H1 (cell line): Measurements from ENCODE around the gene KRTAP5-1. TPM values are rescaled to one million over a fixed set of nuclear protein-coding genes. Genes with fewer than 3 reads are reported as not detected.
"Not testable (repeated sequence)": the region's sequence is repeated elsewhere in the genome, so short reads cannot be mapped to it uniquely, and the experiment has no call there.

Experiments
- CTCF ChIA-PET: fragments of 300-600 bp; sonication (Branson Sonifier 250); formaldehyde crosslinking; loops from one replicate; lab custom pipeline; 2021; ENCODE audit not compliant: partially characterized antibody; lab: Charles Lee
- POLR2A ChIA-PET: fragments of 300-600 bp; sonication (Branson Sonifier 250); formaldehyde crosslinking; loops from one replicate; lab custom pipeline; 2021; ENCODE audit warnings: inconsistent platforms; ENCODE audit not compliant: partially characterized antibody; lab: Charles Lee
- DNase-seq, 2 experiments: peaks; one replicate each; pipeline versions ENCODE4 v3.0.0 to v3.0.0-alpha.2; 2010 to 2022; ENCODE audit warnings: low spot score in 2 of 2, low read depth in 1 of 2, mixed read lengths in 1 of 2
- FAIRE-seq: peaks from 2 replicates; lab custom pipeline; 2011; peaks lifted over from hg19 to GRCh38; lab: Jason Lieb, UNC
- H2AFZ ChIP-seq: 2 replicates; pipeline ENCODE4 v1.8.1; 2012; ENCODE audit warnings: low read length, inconsistent platforms
- H2AK5ac ChIP-seq: 2 replicates; pipeline ENCODE4 v1.6.1; 2013; ENCODE audit warnings: low read depth, low read length
- H2BK120ac ChIP-seq: replicated peaks from 2 replicates; pipeline ENCODE3; 2013; ENCODE audit warnings: low read depth, low read length, inconsistent platforms
- H2BK12ac ChIP-seq: 2 replicates; pipeline ENCODE4 v1.6.1; 2013; ENCODE audit warnings: low read depth, low read length
- H2BK15ac ChIP-seq: 2 replicates; pipeline ENCODE4 v1.6.1; 2013; ENCODE audit warnings: low read length
- H2BK20ac ChIP-seq: 2 replicates; pipeline ENCODE4 v1.6.1; 2013; ENCODE audit warnings: low read length
- H2BK5ac ChIP-seq: 2 replicates; pipeline ENCODE4 v1.6.1; 2013; ENCODE audit warnings: low read depth, low read length
- H3K14ac ChIP-seq: 2 replicates; pipeline ENCODE4 v1.6.1; 2013; ENCODE audit warnings: inconsistent platforms; ENCODE audit not compliant: insufficient read length
- H3K18ac ChIP-seq: 2 replicates; pipeline ENCODE4 v1.6.1; 2013; ENCODE audit warnings: low read length; ENCODE audit errors: extremely low read depth
- H3K23ac ChIP-seq: 2 replicates; pipeline ENCODE4 v1.6.1; 2013; ENCODE audit warnings: inconsistent platforms; ENCODE audit not compliant: insufficient read length
- H3K23me2 ChIP-seq: 2 replicates; pipeline ENCODE4 v1.6.1; 2013; ENCODE audit warnings: low read depth, low read length
- H3K27ac ChIP-seq: 2 replicates; pipeline ENCODE4 v1.6.1; 2011; ENCODE audit warnings: low read depth, low read length, inconsistent platforms
- H3K27me3 ChIP-seq, 4 experiments: replicated peaks in 1 of 4; 1 replicate in 1 of 4; 2 replicates in 3 of 4; pipeline versions ENCODE4 v1.6.1 to v1.8.1; 2011 to 2013; ENCODE audit warnings: low read length in 3 of 4, mild to moderate bottlenecking in 3 of 4, inconsistent platforms in 2 of 4, mixed read lengths in 2 of 4, moderate library complexity in 1 of 4; ENCODE audit not compliant: control insufficient read depth in 3 of 4, insufficient read depth in 3 of 4; ENCODE audit errors: extremely low read depth in 1 of 4
- H3K36me3 ChIP-seq, 4 experiments: 2 replicates each; pipeline versions ENCODE4 v1.6.1 to v1.8.1; 2011 to 2013; ENCODE audit warnings: mild to moderate bottlenecking in 4 of 4, low read length in 3 of 4, moderate library complexity in 2 of 4, control low read depth in 1 of 4, inconsistent platforms in 1 of 4; ENCODE audit not compliant: insufficient read depth in 4 of 4, control insufficient read depth in 2 of 4
- H3K4ac ChIP-seq: replicated peaks from 2 replicates; pipeline ENCODE3; 2013; ENCODE audit warnings: low read length, low read depth, mixed read lengths, inconsistent platforms; ENCODE audit not compliant: insufficient read length
- H3K4me1 ChIP-seq, 4 experiments: replicated peaks in 1 of 4; 1 replicate in 1 of 4; 2 replicates in 3 of 4; pipeline versions ENCODE4 v1.6.1 to v1.8.1; 2011 to 2013; ENCODE audit warnings: low read length in 3 of 4, inconsistent platforms in 2 of 4, mixed read lengths in 1 of 4; ENCODE audit not compliant: insufficient read depth in 4 of 4, control insufficient read depth in 3 of 4
- H3K4me2 ChIP-seq, 2 experiments: 2 replicates each; pipeline versions ENCODE4 v1.6.1 to v1.8.1; 2011 to 2013; ENCODE audit warnings: low read depth in 2 of 2, low read length in 2 of 2, control low read depth in 1 of 2, inconsistent platforms in 1 of 2, mild to moderate bottlenecking in 1 of 2; ENCODE audit not compliant: insufficient read depth in 1 of 2
- H3K4me3 ChIP-seq, 4 experiments: fragments of 200-600, 300-600 bp in 1 of 4; sonication (generic), shearing (Covaris generic), sonication (Bioruptor Twin) in 1 of 4; 2 replicates each; pipeline versions ENCODE4 v1.5.1 to v1.8.1; 2011 to 2016; ENCODE audit warnings: low read length in 4 of 4, low read depth in 3 of 4, control low read depth in 2 of 4, inconsistent platforms in 2 of 4, mild to moderate bottlenecking in 2 of 4, mixed read lengths in 1 of 4, moderate library complexity in 1 of 4; ENCODE audit not compliant: insufficient read depth in 2 of 4; ENCODE audit errors: extremely low read depth in 1 of 4
- H3K56ac ChIP-seq: replicated peaks from 2 replicates; pipeline ENCODE3; 2013; ENCODE audit warnings: low read depth, mild to moderate bottlenecking, mixed read lengths, low read length, inconsistent platforms; ENCODE audit not compliant: insufficient read length
- H3K79me1 ChIP-seq: 2 replicates; pipeline ENCODE4 v1.6.1; 2013; ENCODE audit warnings: low read depth, low read length, control low read depth
- H3K79me2 ChIP-seq, 2 experiments: 2 replicates each; pipeline versions ENCODE4 v1.6.1 to v1.8.1; 2012 to 2013; ENCODE audit warnings: low read length in 2 of 2, mild to moderate bottlenecking in 2 of 2, inconsistent platforms in 1 of 2; ENCODE audit not compliant: insufficient read depth in 2 of 2, control insufficient read depth in 1 of 2
- H3K9ac ChIP-seq, 4 experiments: replicated peaks in 1 of 4; 1 replicate in 1 of 4; 2 replicates in 3 of 4; pipeline versions ENCODE4 v1.6.1 to v1.8.1; 2011 to 2013; ENCODE audit warnings: low read depth in 3 of 4, low read length in 3 of 4, control low read depth in 2 of 4, mild to moderate bottlenecking in 2 of 4, moderate library complexity in 2 of 4, inconsistent platforms in 1 of 4; ENCODE audit errors: extremely low read depth in 1 of 4
- H3K9me3 ChIP-seq, 2 experiments: 2 replicates each; pipeline versions ENCODE4 v1.6.1 to v1.8.1; 2012 to 2013; ENCODE audit warnings: mild to moderate bottlenecking in 2 of 2, moderate library complexity in 2 of 2, control low read depth in 1 of 2, inconsistent platforms in 1 of 2, low read depth in 1 of 2, low read length in 1 of 2, mixed read lengths in 1 of 2; ENCODE audit not compliant: insufficient read depth in 2 of 2
- H4K20me1 ChIP-seq, 2 experiments: replicated peaks in 1 of 2; 2 replicates each; pipeline versions ENCODE3 to v1.8.1; 2011 to 2013; ENCODE audit warnings: inconsistent platforms in 2 of 2, low read length in 2 of 2, mild to moderate bottlenecking in 1 of 2; ENCODE audit not compliant: insufficient read depth in 2 of 2, control insufficient read depth in 1 of 2
- H4K5ac ChIP-seq: 2 replicates; pipeline ENCODE4 v1.6.1; 2013; ENCODE audit warnings: low read length, low read depth, mixed read lengths, inconsistent platforms; ENCODE audit not compliant: insufficient read length
- H4K8ac ChIP-seq: 2 replicates; pipeline ENCODE4 v1.8.0; 2013; ENCODE audit warnings: mild to moderate bottlenecking, moderate library complexity, low read length, inconsistent platforms; ENCODE audit not compliant: insufficient read depth; ENCODE audit errors: extremely low read depth
- H4K91ac ChIP-seq: replicated peaks from 2 replicates; pipeline ENCODE3; 2013; ENCODE audit warnings: low read length, mixed read lengths, inconsistent platforms; ENCODE audit not compliant: insufficient read length
- WGBS, 2 experiments: shearing (Covaris generic) in 1 of 2; methylation state at CpG; one replicate each; pipeline versions ENCODE4 v1.1.6 to v1.1.7; 2013 to 2015; ENCODE audit warnings: low lambda C conversion rate in 2 of 2, mixed read lengths in 2 of 2, inconsistent platforms in 1 of 2, low coverage in 1 of 2, missing lambda C conversion rate in 1 of 2; ENCODE audit not compliant: insufficient replicate concordance in 2 of 2, insufficient coverage in 1 of 2, insufficient read length in 1 of 2; ENCODE audit errors: extremely low coverage in 1 of 2, missing lambda C conversion rate in 1 of 2; 5-methylcytosine and 5-hydroxymethylcytosine counted together
- polyA plus RNA-seq, 7 experiments: library from polyadenylated mRNA; depleted of rRNA in 3 of 7; stranded (reverse) in 5 of 7; unstranded in 2 of 7; fragments of >200 nt in 5 of 7; fragments of 200-250 nt in 2 of 7; gene quantifications; 1 replicate in 5 of 7; 2 replicates in 1 of 7; 4 replicates in 1 of 7; pipeline versions ENCODE4 v1.2.1 to v1.2.3, GENCODE V29; 2011 to 2013; ENCODE audit warnings: missing spikeins in 2 of 7, mixed read lengths in 2 of 7
- total RNA-seq: library from RNA; stranded (reverse); fragmentation: NEBNext Ultra II Directional; extraction: Animal tissue kit (Norgen Biotek cat#: 25700); gene quantifications from 2 replicates; pipeline ENCODE4 v1.2.1, GENCODE V29; 2021

Gene KRTAP5-1
- total and polyA plus RNA-seq, 2 of the 8 experiments (the other 6 are each of a cell fraction or from before 2014, with no cell fraction given), result not detected

- WGBS, 2 experiments, result 79% methylated on average over 9 of the region's 13 CpGs; no CpG with 5 or more reads in 1 of the 2 experiments
- H3K56ac ChIP-seq, H3K79me1 ChIP-seq, H3K23ac ChIP-seq, H2BK5ac ChIP-seq, H3K9me3 ChIP-seq, H2BK120ac ChIP-seq, H4K20me1 ChIP-seq, H2BK20ac ChIP-seq, H3K18ac ChIP-seq, H3K4me3 ChIP-seq, H2BK15ac ChIP-seq, H3K27ac ChIP-seq, FAIRE-seq, H3K4ac ChIP-seq, H2AFZ ChIP-seq, H3K79me2 ChIP-seq, H4K5ac ChIP-seq, H4K8ac ChIP-seq, H4K91ac ChIP-seq, POLR2A ChIA-PET, H2BK12ac ChIP-seq, H3K4me2 ChIP-seq, H3K9ac ChIP-seq, DNase-seq, H3K4me1 ChIP-seq, H3K14ac ChIP-seq, H3K36me3 ChIP-seq, H3K23me2 ChIP-seq, H3K27me3 ChIP-seq, H2AK5ac ChIP-seq: not testable (repeated sequence)
- CTCF ChIA-PET, result interaction anchor here (1.1 to 1.7 kb wide), 5 partner anchors 10 to 34 kb away, joined by 3 to 7 read pairs (median 3); partner anchors contain the start of gene KRTAP5-5
Measured at GRCh38 chr11:1605923-1606322, 20.8 kb upstream of the KRTAP5-1 start.
